ENCODE measurements around the gene UTP3.
"Not testable (repeated sequence)": the region's sequence is repeated elsewhere in the genome, so short reads cannot be mapped to it uniquely, and the experiment has no call there.

Gene UTP3

GRCh38 chr4:70678383-70678999 is 9.8 kb upstream of the UTP3 start:
- Histone ChIP-seq H3K9me3 (ENCODE audit: control insufficient read depth, insufficient read depth, low read length) (no peaks in the 10 kb centered on the region), H3K4me2 (ENCODE audit: low read length) (peak overlapping the region; percentile 93), H3K79me2 (ENCODE audit: control insufficient read depth, low read length) (peaks cover 41% of the 10 kb centered on the region), H4K20me1 (ENCODE audit: control insufficient read depth, insufficient read depth, low read depth, low read length) (no peaks in the 10 kb centered on the region), H3K4me1 (ENCODE audit: control insufficient read depth, low read length) (peaks cover 98% of the 10 kb centered on the region), H3K27ac (ENCODE audit: low read depth, low read length) (peak overlapping the region; percentile 99), H3F3A (ENCODE audit: control insufficient read depth, insufficient read depth) (peaks cover 63% of the 10 kb centered on the region), H3K36me3 (ENCODE audit: control insufficient read depth, low read length) (no peaks in the 10 kb centered on the region; the same call in 1 of the 2 replicates), H3K27me3 (ENCODE audit: control insufficient read depth, low read length) (no peaks in the 10 kb centered on the region), H3K4me3 (ENCODE audit: low read length) (peak overlapping the region; percentile 63), H3K9me2 (replicated peaks; ENCODE audit: control insufficient read depth, low read length) (no peaks in the 10 kb centered on the region)
- TF ChIP-seq EZH2phosphoT487 (IDR thresholded peaks at IDR 0.05; ENCODE audit: borderline replicate concordance, low read length) (no peak), CTCF (IDR thresholded peaks at IDR 0.05; ENCODE audit: low read depth, low read length, poor library complexity, severe bottlenecking) (no peak)

GRCh38 chr4:70680934-70681333 is 7.4 kb upstream of the UTP3 start:
- Histone ChIP-seq H3K27me3 (ENCODE audit: control insufficient read depth, low read length) (no peaks in the 10 kb centered on the region), H3K4me3 (ENCODE audit: low read length) (peak overlapping the region; percentile 65), H3K4me1 (ENCODE audit: control insufficient read depth, low read length) (peaks cover 98% of the 10 kb centered on the region), H3K79me2 (ENCODE audit: control insufficient read depth, low read length) (peaks cover 37% of the 10 kb centered on the region), H3K4me2 (ENCODE audit: low read length) (peak overlapping the region; percentile 93), H3K9me2 (replicated peaks; ENCODE audit: control insufficient read depth, low read length) (no peaks in the 10 kb centered on the region), H3K27ac (ENCODE audit: low read depth, low read length) (peak overlapping the region; percentile 99), H3K36me3 (ENCODE audit: control insufficient read depth, low read length) (no peaks in the 10 kb centered on the region; the same call in 1 of the 2 replicates), H3K9me3 (ENCODE audit: control insufficient read depth, insufficient read depth, low read length) (no peaks in the 10 kb centered on the region), H4K20me1 (ENCODE audit: control insufficient read depth, insufficient read depth, low read depth, low read length) (no peaks in the 10 kb centered on the region), H3F3A (ENCODE audit: control insufficient read depth, insufficient read depth) (peaks cover 59% of the 10 kb centered on the region)
- TF ChIP-seq EZH2phosphoT487 (IDR thresholded peaks at IDR 0.05; ENCODE audit: borderline replicate concordance, low read length) (no peak), CTCF (IDR thresholded peaks at IDR 0.05; ENCODE audit: low read depth, low read length, poor library complexity, severe bottlenecking) (no peak)

DNA sequence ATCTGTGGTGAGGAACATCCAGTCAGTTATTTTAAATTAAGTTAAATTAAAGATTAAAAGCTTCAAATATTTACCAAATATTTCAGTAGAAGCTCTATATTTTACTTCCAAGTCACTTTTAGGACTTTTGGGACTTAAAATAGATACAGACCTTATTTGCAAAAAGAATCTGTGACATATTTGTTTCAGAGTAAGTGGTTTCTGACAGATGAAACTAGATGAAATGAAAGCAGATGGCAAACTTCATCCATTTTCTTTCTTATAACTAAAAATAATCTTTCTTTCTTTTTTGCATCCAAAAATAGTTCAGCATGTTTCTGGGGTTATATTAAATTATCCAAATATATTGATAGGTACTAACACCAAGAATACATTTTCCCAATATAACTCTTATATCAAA is 6.6 kb upstream of the UTP3 start:
- TF ChIP-seq EZH2phosphoT487 (IDR thresholded peaks at IDR 0.05; ENCODE audit: borderline replicate concordance, low read length) (no peak), CTCF (IDR thresholded peaks at IDR 0.05; ENCODE audit: low read depth, low read length, poor library complexity, severe bottlenecking) (no peak)
- Histone ChIP-seq H3K27ac (ENCODE audit: low read depth, low read length) (peak overlapping the region; percentile 99), H3K4me2 (ENCODE audit: low read length) (peak overlapping the region; percentile 93), H3K36me3 (ENCODE audit: control insufficient read depth, low read length) (no peaks in the 10 kb centered on the region; the same call in 1 of the 2 replicates), H3K79me2 (ENCODE audit: control insufficient read depth, low read length) (peaks cover 35% of the 10 kb centered on the region), H3K27me3 (ENCODE audit: control insufficient read depth, low read length) (no peaks in the 10 kb centered on the region), H3K4me1 (ENCODE audit: control insufficient read depth, low read length) (peaks cover 98% of the 10 kb centered on the region), H3K4me3 (ENCODE audit: low read length) (peak overlapping the region; percentile 65; the same call in 1 of the 2 replicates), H4K20me1 (ENCODE audit: control insufficient read depth, insufficient read depth, low read depth, low read length) (no peaks in the 10 kb centered on the region), H3K9me2 (replicated peaks; ENCODE audit: control insufficient read depth, low read length) (no peaks in the 10 kb centered on the region), H3K9me3 (ENCODE audit: control insufficient read depth, insufficient read depth, low read length) (no peaks in the 10 kb centered on the region), H3F3A (ENCODE audit: control insufficient read depth, insufficient read depth) (peaks cover 60% of the 10 kb centered on the region)

GRCh38 chr4:70682142-70682541 is 6.2 kb upstream of the UTP3 start:
- H3K9me3 ChIP-seq (ENCODE audit: control insufficient read depth, insufficient read depth, low read length); H3K9me2 ChIP-seq (replicated peaks; ENCODE audit: control insufficient read depth, low read length); H4K20me1 ChIP-seq (ENCODE audit: control insufficient read depth, insufficient read depth, low read depth, low read length); H3K27me3 ChIP-seq (ENCODE audit: control insufficient read depth, low read length); H3K36me3 ChIP-seq (ENCODE audit: control insufficient read depth, low read length): not testable (repeated sequence)
- Histone ChIP-seq H3K27ac (ENCODE audit: low read depth, low read length) (peak overlapping the region; percentile 99), H3K4me1 (ENCODE audit: control insufficient read depth, low read length) (peaks cover 97% of the 10 kb centered on the region), H3K79me2 (ENCODE audit: control insufficient read depth, low read length) (peaks cover 34% of the 10 kb centered on the region), H3K4me3 (ENCODE audit: low read length) (peak overlapping the region; percentile 27), H3F3A (ENCODE audit: control insufficient read depth, insufficient read depth) (peaks cover 56% of the 10 kb centered on the region), H3K4me2 (ENCODE audit: low read length) (peak overlapping the region; percentile 93)
